ENCODE results near the gene CABCOCO1.

The CABCOCO1 gene

GRCh38 chr10:61795147-61795546, 132.4 kb downstream of the CABCOCO1 start:
- H3K4me2 ChIP-seq (ENCODE audit: insufficient read depth, low read length, poor library complexity, severe bottlenecking) = no peak overlapping the region
- no peak overlapping the region for H2AFZ ChIP-seq (ENCODE audit: low read length)
- no peak overlapping the region for H2BK5ac ChIP-seq (ENCODE audit: low read length)
- no peaks in the 10 kb centered on the region for H3K4me1 ChIP-seq (ENCODE audit: control insufficient read depth in 2 of 2, insufficient read depth in 1 of 2, low read depth in 1 of 2, low read length in 2 of 2)
- H3K4me3 ChIP-seq (ENCODE audit: low read length in 2 of 2) = no peak overlapping the region
- WGBS, 2 donors (ENCODE audit: extremely low coverage in 2 of 2, insufficient read length in 2 of 2, insufficient replicate concordance in 1 of 2) = no CpG with 5 or more reads among the region's 2 CpGs
- H3K79me1 ChIP-seq (ENCODE audit: low read depth, low read length) = no peaks in the 10 kb centered on the region
- no peak overlapping the region for H2AK5ac ChIP-seq (ENCODE audit: low read depth, low read length)
- H3K27ac ChIP-seq (replicated peaks; ENCODE audit: low read length) = no peak overlapping the region
- no peak overlapping the region for H3K9ac ChIP-seq (ENCODE audit: low read depth, low read length, poor library complexity)
- H3K36me3 ChIP-seq (replicated peaks in 1 of 2; ENCODE audit: control insufficient read depth in 2 of 2, insufficient read depth in 2 of 2, low read length in 2 of 2) = no peaks in the 10 kb centered on the region
- H3K18ac ChIP-seq (ENCODE audit: low read length) = no peak overlapping the region
- H2BK12ac ChIP-seq (ENCODE audit: low read length) = no peak overlapping the region
- no peaks in the 10 kb centered on the region for H3K9me3 ChIP-seq (replicated peaks in 1 of 2; ENCODE audit: control insufficient read depth in 2 of 2, insufficient read depth in 1 of 2, low read depth in 1 of 2, low read length in 2 of 2)
- H4K8ac ChIP-seq (ENCODE audit: low read depth, low read length) = no peak overlapping the region
- H3K23ac ChIP-seq (ENCODE audit: low read depth, low read length, poor library complexity) = no peak overlapping the region
- H4K91ac ChIP-seq (ENCODE audit: low read depth, low read length, poor library complexity) = no peak overlapping the region
- H2BK15ac ChIP-seq (ENCODE audit: low read length) = no peak overlapping the region
- H3K27me3 ChIP-seq (ENCODE audit: control insufficient read depth in 3 of 3, insufficient read depth in 3 of 3, low read depth in 1 of 3, low read length in 3 of 3) = no peaks in the 10 kb centered on the region
- no peak overlapping the region for H3K4ac ChIP-seq (ENCODE audit: low read length)
- no peak overlapping the region for H3K14ac ChIP-seq (ENCODE audit: low read length)
- DNase-seq (ENCODE audit: low spot score) = no peak
- H2BK120ac ChIP-seq (ENCODE audit: low read depth, low read length) = no peak overlapping the region

GRCh38 chr10:61795551-61795950, 132.8 kb downstream of the CABCOCO1 start:
- H3K14ac ChIP-seq (ENCODE audit: low read length) = no peak overlapping the region

GRCh38 chr10:61796785-61797184, 134.1 kb downstream of the CABCOCO1 start:
- H3K79me1 ChIP-seq (ENCODE audit: low read depth, low read length) = no peaks in the 10 kb centered on the region
- H3K4me2 ChIP-seq (ENCODE audit: insufficient read depth, low read length, poor library complexity, severe bottlenecking) = no peak overlapping the region
- no peak overlapping the region for H2AK5ac ChIP-seq (ENCODE audit: low read depth, low read length)
- no peak overlapping the region for H4K8ac ChIP-seq (ENCODE audit: low read depth, low read length)
- H3K14ac ChIP-seq (ENCODE audit: low read length) = no peak overlapping the region
- no peak overlapping the region for H3K23ac ChIP-seq (ENCODE audit: low read depth, low read length, poor library complexity)
- no peak overlapping the region for H3K4ac ChIP-seq (ENCODE audit: low read length)
- H3K27ac ChIP-seq (replicated peaks; ENCODE audit: low read length) = no peak overlapping the region
- H2BK5ac ChIP-seq (ENCODE audit: low read length) = no peak overlapping the region
- no peak overlapping the region for H2AFZ ChIP-seq (ENCODE audit: low read length)
- no peak overlapping the region for H3K18ac ChIP-seq (ENCODE audit: low read length)
- H2BK15ac ChIP-seq (ENCODE audit: low read length) = no peak overlapping the region
- H3K9me3 ChIP-seq (replicated peaks in 1 of 2; ENCODE audit: control insufficient read depth in 2 of 2, insufficient read depth in 1 of 2, low read depth in 1 of 2, low read length in 2 of 2) = no peaks in the 10 kb centered on the region
- no peaks in the 10 kb centered on the region for H3K4me1 ChIP-seq (ENCODE audit: control insufficient read depth in 2 of 2, insufficient read depth in 1 of 2, low read depth in 1 of 2, low read length in 2 of 2)
- H3K4me3 ChIP-seq (ENCODE audit: low read length in 2 of 2) = no peak overlapping the region
- H3K9ac ChIP-seq (ENCODE audit: low read depth, low read length, poor library complexity) = no peak overlapping the region
- DNase-seq (ENCODE audit: low spot score) = no peak
- no peak overlapping the region for H2BK12ac ChIP-seq (ENCODE audit: low read length)
- WGBS, 2 donors (ENCODE audit: extremely low coverage in 2 of 2, insufficient read length in 2 of 2, insufficient replicate concordance in 1 of 2) = no CpG with 5 or more reads among the region's 1 CpG
- H3K36me3 ChIP-seq (replicated peaks in 1 of 2; ENCODE audit: control insufficient read depth in 2 of 2, insufficient read depth in 2 of 2, low read length in 2 of 2) = no peaks in the 10 kb centered on the region
- no peak overlapping the region for H4K91ac ChIP-seq (ENCODE audit: low read depth, low read length, poor library complexity)
- no peak overlapping the region for H2BK120ac ChIP-seq (ENCODE audit: low read depth, low read length)
- H3K27me3 ChIP-seq (ENCODE audit: control insufficient read depth in 3 of 3, insufficient read depth in 3 of 3, low read depth in 1 of 3, low read length in 3 of 3) = no peaks in the 10 kb centered on the region

More at GRCh38 chr10:61795551-61795950, 132.8 kb downstream of the CABCOCO1 start:
- H3K4me2 ChIP-seq (ENCODE audit: insufficient read depth, low read length, poor library complexity, severe bottlenecking) = no peak overlapping the region
- no peaks in the 10 kb centered on the region for H3K79me1 ChIP-seq (ENCODE audit: low read depth, low read length)
- no peak overlapping the region for H3K27ac ChIP-seq (replicated peaks; ENCODE audit: low read length)
- no peaks in the 10 kb centered on the region for H3K9me3 ChIP-seq (replicated peaks in 1 of 2; ENCODE audit: control insufficient read depth in 2 of 2, insufficient read depth in 1 of 2, low read depth in 1 of 2, low read length in 2 of 2)
- H3K4me3 ChIP-seq (ENCODE audit: low read length in 2 of 2) = no peak overlapping the region
- no peaks in the 10 kb centered on the region for H3K36me3 ChIP-seq (replicated peaks in 1 of 2; ENCODE audit: control insufficient read depth in 2 of 2, insufficient read depth in 2 of 2, low read length in 2 of 2)
- H3K9ac ChIP-seq (ENCODE audit: low read depth, low read length, poor library complexity) = no peak overlapping the region
- no peaks in the 10 kb centered on the region for H3K4me1 ChIP-seq (ENCODE audit: control insufficient read depth in 2 of 2, insufficient read depth in 1 of 2, low read depth in 1 of 2, low read length in 2 of 2)
- H2BK5ac ChIP-seq (ENCODE audit: low read length) = no peak overlapping the region
- no peak overlapping the region for H2BK120ac ChIP-seq (ENCODE audit: low read depth, low read length)
- no peak overlapping the region for H4K8ac ChIP-seq (ENCODE audit: low read depth, low read length)
- H2BK15ac ChIP-seq (ENCODE audit: low read length) = no peak overlapping the region
- WGBS, 2 donors (ENCODE audit: extremely low coverage in 2 of 2, insufficient read length in 2 of 2, insufficient replicate concordance in 1 of 2) = no CpG with 5 or more reads among the region's 3 CpGs
- DNase-seq (ENCODE audit: low spot score) = no peak
- H2AFZ ChIP-seq (ENCODE audit: low read length) = no peak overlapping the region
- no peaks in the 10 kb centered on the region for H3K27me3 ChIP-seq (ENCODE audit: control insufficient read depth in 3 of 3, insufficient read depth in 3 of 3, low read depth in 1 of 3, low read length in 3 of 3)
- H2BK12ac ChIP-seq (ENCODE audit: low read length) = no peak overlapping the region
- H3K4ac ChIP-seq (ENCODE audit: low read length) = no peak overlapping the region
- H4K91ac ChIP-seq (ENCODE audit: low read depth, low read length, poor library complexity) = no peak overlapping the region
- no peak overlapping the region for H2AK5ac ChIP-seq (ENCODE audit: low read depth, low read length)
- no peak overlapping the region for H3K18ac ChIP-seq (ENCODE audit: low read length)
- H3K23ac ChIP-seq (ENCODE audit: low read depth, low read length, poor library complexity) = no peak overlapping the region

- H3K4me2 ChIP-seq (ENCODE audit: insufficient read depth, low read length, poor library complexity, severe bottlenecking) = no peak overlapping the region
- no peak overlapping the region for H2BK12ac ChIP-seq (ENCODE audit: low read length)
- H3K79me1 ChIP-seq (ENCODE audit: low read depth, low read length) = no peaks in the 10 kb centered on the region
- no CpG with 5 or more reads among the region's 17 CpGs for WGBS, 2 donors (ENCODE audit: extremely low coverage in 2 of 2, insufficient read length in 2 of 2, insufficient replicate concordance in 1 of 2)
- no peak overlapping the region for H3K18ac ChIP-seq (ENCODE audit: low read length)
- H3K27me3 ChIP-seq (ENCODE audit: control insufficient read depth in 3 of 3, insufficient read depth in 3 of 3, low read depth in 1 of 3, low read length in 3 of 3) = no peaks in the 10 kb centered on the region
- H2BK5ac ChIP-seq (ENCODE audit: low read length) = no peak overlapping the region
- H3K4me3 ChIP-seq (ENCODE audit: low read length in 2 of 2) = no peak overlapping the region
- no peak overlapping the region for H3K23ac ChIP-seq (ENCODE audit: low read depth, low read length, poor library complexity)
- DNase-seq (ENCODE audit: low spot score) = no peak
- H2AK5ac ChIP-seq (ENCODE audit: low read depth, low read length) = no peak overlapping the region
- H3K9ac ChIP-seq (ENCODE audit: low read depth, low read length, poor library complexity) = no peak overlapping the region
- H2BK120ac ChIP-seq (ENCODE audit: low read depth, low read length) = no peak overlapping the region
- H3K27ac ChIP-seq (replicated peaks; ENCODE audit: low read length) = no peak overlapping the region
- H3K4me1 ChIP-seq (ENCODE audit: control insufficient read depth in 2 of 2, insufficient read depth in 1 of 2, low read depth in 1 of 2, low read length in 2 of 2) = no peaks in the 10 kb centered on the region
- H3K9me3 ChIP-seq (replicated peaks in 1 of 2; ENCODE audit: control insufficient read depth in 2 of 2, insufficient read depth in 1 of 2, low read depth in 1 of 2, low read length in 2 of 2) = no peaks in the 10 kb centered on the region
- no peak overlapping the region for H3K4ac ChIP-seq (ENCODE audit: low read length)
- H2BK15ac ChIP-seq (ENCODE audit: low read length) = no peak overlapping the region
- H2AFZ ChIP-seq (ENCODE audit: low read length) = no peak overlapping the region
- no peak overlapping the region for H3K14ac ChIP-seq (ENCODE audit: low read length)
- peak overlapping the region; percentile 48 for H4K8ac ChIP-seq (ENCODE audit: low read depth, low read length)
- H4K91ac ChIP-seq (ENCODE audit: low read depth, low read length, poor library complexity) = no peak overlapping the region
- no peaks in the 10 kb centered on the region for H3K36me3 ChIP-seq (replicated peaks in 1 of 2; ENCODE audit: control insufficient read depth in 2 of 2, insufficient read depth in 2 of 2, low read length in 2 of 2)
Measured at GRCh38 chr10:61797304-61798153, 134.8 kb downstream of the CABCOCO1 start.
